Glutamatergic neuron (in vitro differentiated cells): Measurements from ENCODE around the gene CXCR4. TPM values are rescaled to one million over a fixed set of nuclear protein-coding genes. Genes with fewer than 3 reads are reported as not detected.

Experiments used
- DNase-seq: peaks from one replicate; pipeline ENCODE4 v3.0.0; 2022
- H3K27ac Mint-ChIP-seq: one replicate; pipeline ENCODE4 v1.8.0; 2020; ENCODE audit warnings: mild to moderate bottlenecking, mixed read lengths, inconsistent platforms; ENCODE audit not compliant: unreplicated experiment
- H3K27me3 Mint-ChIP-seq: one replicate; pipeline ENCODE4 v1.8.0; 2020; ENCODE audit warnings: mild to moderate bottlenecking, moderate library complexity, mixed read lengths, inconsistent platforms; ENCODE audit not compliant: unreplicated experiment
- H3K36me3 Mint-ChIP-seq: one replicate; pipeline ENCODE4 v1.8.0; 2020; ENCODE audit warnings: mild to moderate bottlenecking, mixed read lengths, inconsistent platforms; ENCODE audit not compliant: unreplicated experiment
- H3K4me1 Mint-ChIP-seq: one replicate; pipeline ENCODE4 v1.8.0; 2020; ENCODE audit warnings: mild to moderate bottlenecking, low read depth, mixed read lengths, inconsistent platforms; ENCODE audit not compliant: unreplicated experiment
- H3K4me3 Mint-ChIP-seq: one replicate; pipeline ENCODE4 v1.8.0; 2020; ENCODE audit warnings: mild to moderate bottlenecking, mixed read lengths, inconsistent platforms; ENCODE audit not compliant: unreplicated experiment
- H3K9me3 Mint-ChIP-seq: one replicate; pipeline ENCODE4 v1.8.0; 2020; ENCODE audit warnings: mild to moderate bottlenecking, moderate library complexity, mixed read lengths, inconsistent platforms; ENCODE audit not compliant: unreplicated experiment
- CTCF ChIP-seq: fragments of 200-600 bp; sonication (generic); IDR thresholded peaks from one replicate; pipeline ENCODE4 v1.5.0; 2021; ENCODE audit not compliant: partially characterized antibody, unreplicated experiment
- total RNA-seq: library from RNA; stranded (reverse); fragmentation: NEBNext Ultra II Directional; extraction: Animal tissue kit (Norgen Biotek cat#: 25700); gene quantifications from one replicate; pipeline ENCODE4 v1.2.1, GENCODE V29; 2021; ENCODE audit not compliant: unreplicated experiment

Gene CXCR4
- total RNA-seq, 1 donor from 2014 or later: 215 TPM

DNA sequence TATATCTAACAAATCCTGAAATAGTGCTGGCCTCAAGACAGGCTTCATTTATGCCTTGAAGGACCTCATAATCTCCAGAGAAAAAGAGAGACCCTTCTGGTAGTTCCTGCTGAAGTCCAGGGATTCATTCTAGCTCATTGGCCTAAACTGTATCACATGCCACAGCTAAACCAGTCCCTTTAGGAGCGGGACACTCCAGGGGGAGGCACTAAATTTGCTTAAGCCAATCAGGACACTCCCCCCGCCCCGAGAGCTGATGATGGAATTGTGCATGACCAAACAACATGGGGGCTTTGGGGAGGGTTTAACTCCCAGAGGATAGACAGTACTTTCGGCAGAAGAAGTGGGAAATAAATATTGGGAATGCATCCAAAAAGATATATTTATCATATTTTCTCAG lies 36.4 kb upstream of the CXCR4 start:
- H3K4me1 Mint-ChIP-seq: peaks cover 1% of the 10 kb centered on the region
- no peak for DNase-seq
- H3K36me3 Mint-ChIP-seq: no peaks in the 10 kb centered on the region
- no peak overlapping the region for H3K4me3 Mint-ChIP-seq
- no peak overlapping the region for H3K27ac Mint-ChIP-seq
- no peaks in the 10 kb centered on the region for H3K9me3 Mint-ChIP-seq
- no peaks in the 10 kb centered on the region for H3K27me3 Mint-ChIP-seq
- TF ChIP-seq CTCF: no peak

DNA sequence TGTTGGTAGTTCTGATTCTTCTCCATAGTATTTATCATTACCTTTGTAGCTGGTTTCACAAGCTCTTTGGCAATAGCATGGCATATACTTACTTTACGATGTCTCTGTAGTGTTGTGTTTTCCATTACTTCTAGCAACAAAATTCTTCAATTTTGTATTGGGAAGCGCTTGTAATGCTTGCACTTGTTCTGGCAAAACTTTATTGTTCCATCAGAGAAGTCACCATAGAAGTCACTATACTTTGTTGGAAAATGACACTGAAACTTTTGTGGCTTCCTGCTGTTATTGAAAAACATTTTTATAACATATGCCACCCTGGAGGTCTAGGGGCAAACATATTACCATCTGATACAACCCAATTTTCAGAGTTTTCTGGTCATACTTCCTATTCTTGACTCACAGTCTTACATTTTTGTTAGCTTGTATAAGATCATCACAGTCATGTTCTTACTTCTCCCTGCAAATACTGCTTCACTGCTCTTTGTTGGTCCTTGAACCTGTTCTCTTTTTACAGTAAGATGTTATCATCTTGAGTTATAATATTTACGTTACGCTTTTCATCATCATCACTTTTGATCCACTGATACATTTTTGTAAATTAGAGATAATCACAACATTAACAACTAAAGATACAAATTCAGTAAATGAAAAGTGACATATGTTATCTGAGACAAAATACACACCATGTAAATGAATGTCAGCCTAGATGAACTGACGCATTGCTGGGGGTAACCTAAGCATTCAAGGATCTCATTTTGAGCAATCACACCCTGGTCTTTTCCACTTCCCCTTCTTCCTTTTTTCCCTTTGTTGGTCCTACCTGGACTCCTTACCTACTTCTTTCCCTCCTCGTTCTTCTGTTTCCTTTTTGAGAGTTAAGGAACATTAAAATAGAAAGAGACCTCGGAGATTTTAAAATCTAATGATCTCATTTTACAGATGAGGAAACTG lies 33.3 kb upstream of the CXCR4 start:
- Mint-ChIP-seq H3K9me3 (no peaks in the 10 kb centered on the region), H3K27me3 (peaks cover 2% of the 10 kb centered on the region), H3K27ac (no peak overlapping the region), H3K4me3 (no peak overlapping the region), H3K4me1 (peaks cover 1% of the 10 kb centered on the region), H3K36me3 (no peaks in the 10 kb centered on the region)
- DNase-seq: no peak
- no peak for TF ChIP-seq CTCF

DNA sequence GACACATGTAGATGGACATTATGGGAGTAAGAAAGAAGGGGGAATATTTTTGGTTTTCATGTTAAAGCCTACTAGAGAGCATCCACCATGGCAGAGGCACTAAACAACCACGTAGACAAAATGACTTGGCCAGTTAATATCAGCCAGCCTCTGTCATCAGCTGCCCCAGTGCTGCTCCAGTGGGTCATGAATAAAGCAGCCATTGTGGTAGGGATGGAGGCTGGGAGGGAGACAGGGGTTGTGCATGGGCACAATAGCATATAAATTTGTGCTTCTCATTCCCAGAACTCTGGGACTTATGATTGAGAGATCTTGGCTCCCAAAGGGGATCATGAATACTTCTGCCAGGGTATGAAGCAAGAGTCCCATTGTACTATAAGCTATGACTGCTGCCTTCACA lies 31.1 kb upstream of the CXCR4 start:
- H3K36me3 Mint-ChIP-seq: no peaks in the 10 kb centered on the region
- H3K27ac Mint-ChIP-seq: no peak overlapping the region

GRCh38 chr2:136146564-136146963 lies 28.6 kb upstream of the CXCR4 start:
- Mint-ChIP-seq H3K27ac (no peak overlapping the region), H3K4me1 (peaks cover 31% of the 10 kb centered on the region), H3K27me3 (peaks cover 2% of the 10 kb centered on the region), H3K4me3 (no peak overlapping the region), H3K36me3 (no peaks in the 10 kb centered on the region), H3K9me3 (peaks cover 2% of the 10 kb centered on the region)
- DNase-seq: no peak
- TF ChIP-seq CTCF: no peak

More for the DNA sequence above, 31.1 kb upstream of the CXCR4 start:
- peaks cover 2% of the 10 kb centered on the region for H3K9me3 Mint-ChIP-seq
- no peak for DNase-seq
- H3K27me3 Mint-ChIP-seq: peaks cover 2% of the 10 kb centered on the region
- H3K4me3 Mint-ChIP-seq: no peak overlapping the region
- H3K4me1 Mint-ChIP-seq: peaks cover 11% of the 10 kb centered on the region
- no peak for TF ChIP-seq CTCF
